K562 (cell line): ENCODE results near the gene PPP1R36. TPM values are rescaled to one million over a fixed set of nuclear protein-coding genes. Genes with fewer than 3 reads are reported as not detected.

ENCODE experiments used
- ATAC-seq: fragments of 200-7000 bp; cut with Tn5 transposase; 3 replicates; pipeline ENCODE4 v1.9.1; 2020; ENCODE audit warnings: moderate library complexity
- BruUV-seq: library from RNA; stranded (reverse); fragments of 400-500 nt; replicated peaks from 2 replicates; lab custom pipeline; 2021; lab: Mats Ljungman, UMichigan
- CTCF ChIA-PET: fragments of 300-600 bp; formaldehyde crosslinking; extraction: SDS; loops from one replicate; lab custom pipeline; 2021; ENCODE audit warnings: low intra/inter-chr PET ratio; lab: Yijun Ruan, JAX
- POLR2A ChIA-PET: fragments of 300-600, 350-650 bp; sonication (Branson Sonifier 250); formaldehyde crosslinking; extraction: SDS; loops from one replicate; lab custom pipeline; 2021; ENCODE audit warnings: antibody characterized with exemption, inconsistent platforms; lab: Yijun Ruan, JAX
- DNase-seq, 4 experiments: peaks; one replicate each; pipeline versions ENCODE4 v3.0.0 to v3.0.0-alpha.2; 2011 to 2018; ENCODE audit warnings: low spot score in 3 of 4, mixed read lengths in 3 of 4; ENCODE audit errors: extremely low read depth in 1 of 4
- FAIRE-seq: peaks from 2 replicates; lab custom pipeline; 2011; peaks lifted over from hg19 to GRCh38; lab: Jason Lieb, UNC
- H2AFZ ChIP-seq: 2 replicates; pipeline ENCODE4 v1.6.0; 2011; ENCODE audit warnings: low read depth, low read length, control low read depth, inconsistent platforms
- H3K27ac ChIP-seq: fragments of 200-600 bp; 3 replicates; pipeline ENCODE4 v1.8.0; 2011; ENCODE audit warnings: low read depth, mild to moderate bottlenecking, control low read depth, inconsistent platforms, low read length, moderate library complexity, mixed read lengths; ENCODE audit errors: extremely low read depth
- H3K27me3 ChIP-seq, 2 experiments: fragments of 300-600 bp in 1 of 2; 2 replicates in 1 of 2; 3 replicates in 1 of 2; pipeline versions ENCODE4 v1.6.0 to v1.8.0; 2011; ENCODE audit warnings: inconsistent platforms in 2 of 2, low read length in 2 of 2, mild to moderate bottlenecking in 1 of 2, mixed read lengths in 1 of 2, moderate library complexity in 1 of 2; ENCODE audit not compliant: control insufficient read depth in 2 of 2, insufficient read depth in 2 of 2
- H3K36me3 ChIP-seq: fragments of 300-600 bp; 3 replicates; pipeline ENCODE4 v1.8.0; 2011; ENCODE audit warnings: mild to moderate bottlenecking, low read length, inconsistent platforms; ENCODE audit not compliant: control insufficient read depth, insufficient read depth
- H3K4me1 ChIP-seq, 2 experiments: fragments of 200-600 bp in 1 of 2; replicated peaks in 1 of 2; 2 replicates in 1 of 2; 3 replicates in 1 of 2; pipeline versions ENCODE4 v1.5.1 to v1.8.0; 2011; ENCODE audit warnings: inconsistent platforms in 2 of 2, low read length in 2 of 2, mild to moderate bottlenecking in 1 of 2, mixed read lengths in 1 of 2, moderate library complexity in 1 of 2; ENCODE audit not compliant: control insufficient read depth in 2 of 2, insufficient read depth in 2 of 2
- H3K4me2 ChIP-seq: 2 replicates; pipeline ENCODE4 v1.6.1; 2011; ENCODE audit warnings: low read length, control low read depth, inconsistent platforms, mixed read lengths; ENCODE audit not compliant: insufficient read depth
- H3K4me3 ChIP-seq: fragments of 200-600 bp; sonication (generic), shearing (Covaris generic); 2 replicates; pipeline ENCODE4 v1.5.1; 2016; ENCODE audit warnings: control low read depth, inconsistent platforms
- H3K79me2 ChIP-seq: fragments of 200-600 bp; 3 replicates; pipeline ENCODE4 v1.8.0; 2011; ENCODE audit warnings: low read length, inconsistent platforms; ENCODE audit not compliant: control insufficient read depth, insufficient read depth
- H3K9ac ChIP-seq, 2 experiments: 2 replicates each; pipeline versions ENCODE4 v1.6.0 to v1.6.1; 2011; ENCODE audit warnings: low read depth in 2 of 2, low read length in 2 of 2, control low read depth in 1 of 2, inconsistent platforms in 1 of 2, mild to moderate bottlenecking in 1 of 2, mixed read lengths in 1 of 2; ENCODE audit not compliant: insufficient read depth in 1 of 2
- H3K9me1 ChIP-seq: one replicate; pipeline ENCODE4 v1.6.0; 2011; ENCODE audit warnings: inconsistent platforms, mild to moderate bottlenecking, low read length, moderate library complexity; ENCODE audit not compliant: control insufficient read depth, insufficient read depth
- H3K9me3 ChIP-seq: replicated peaks from 2 replicates; pipeline ENCODE4 v1.5.1; 2011; ENCODE audit warnings: low read depth, low read length, inconsistent platforms; ENCODE audit not compliant: control insufficient read depth, insufficient read depth
- H4K20me1 ChIP-seq: replicated peaks from 2 replicates; pipeline ENCODE4 v1.6.1; 2011; ENCODE audit warnings: low read length, inconsistent platforms, mixed read lengths; ENCODE audit not compliant: control insufficient read depth, insufficient read depth
- BRD9 ChIP-seq: fragments of 450-650 bp; IDR thresholded peaks from 2 replicates; pipeline ENCODE4 v1.6.1; 2018; ENCODE audit warnings: low read depth; ENCODE audit not compliant: partially characterized antibody
- HEY1 ChIP-seq: fragments of 250-450 bp; sonication (Bioruptor Pico); IDR thresholded peaks from 2 replicates; pipeline ENCODE4 v1.5.0; 2020; ENCODE audit warnings: mild to moderate bottlenecking, moderate library complexity, borderline replicate concordance
- NR2F6 ChIP-seq: fragments of 450-650 bp; formaldehyde crosslinking; IDR thresholded peaks from 2 replicates; pipeline ENCODE4 v1.4.0; 2020; ENCODE audit warnings: mild to moderate bottlenecking
- SMC3 ChIP-seq: conservative IDR thresholded peaks from 2 replicates; pipeline ENCODE4 v1.6.1; 2011; ENCODE audit warnings: low read depth, low read length, improper control_type of control experiment; ENCODE audit not compliant: insufficient read depth
- U2AF2 ChIP-seq: fragments of 200-400 bp; formaldehyde crosslinking; optimal IDR thresholded peaks from 2 replicates; pipeline ENCODE3; 2017; ENCODE audit warnings: low read depth, mild to moderate bottlenecking, low read length
- XRCC4 ChIP-seq: IDR thresholded peaks from one replicate; pipeline ENCODE4 v1.6.1; 2011; ENCODE audit not compliant: insufficient read depth, insufficient read length; ENCODE audit errors: extremely low read depth
- ZFPM2 ChIP-seq: fragments of 250-450 bp; sonication (Bioruptor Pico); IDR thresholded peaks from 2 replicates; pipeline ENCODE4 v1.5.1; 2022; ENCODE audit warnings: mild to moderate bottlenecking
- ZNF23 ChIP-seq: fragments of 250-450 bp; sonication (Bioruptor Pico); IDR thresholded peaks from 2 replicates; pipeline ENCODE4 v1.4.0; 2020; ENCODE audit warnings: mild to moderate bottlenecking
- ZNF408 ChIP-seq: fragments of 250-450 bp; sonication (Bioruptor Pico); IDR thresholded peaks from 2 replicates; pipeline ENCODE4 v1.4.0; 2020; ENCODE audit warnings: low read depth, mild to moderate bottlenecking, moderate library complexity
- WGBS: fragments of 100-300 bp; shearing (Covaris generic); methylation state at CpG from one replicate; pipeline ENCODE4 v1.1.6; 2016; ENCODE audit warnings: low coverage, mixed read lengths; ENCODE audit not compliant: insufficient coverage; ENCODE audit errors: missing lambda C conversion rate; 5-methylcytosine and 5-hydroxymethylcytosine counted together
- in situ Hi-C: fragments of 300-500 bp; cut with MboI; formaldehyde crosslinking; loops from 4 replicates; pipeline ENCODE4 v1.15.0; 2018; ENCODE audit warnings: inconsistent platforms, mixed read lengths
- intact Hi-C: fragments of 100-400 bp; cut with micrococcal nuclease; formaldehyde crosslinking; loops from 2 replicates; pipeline ENCODE4 v1.14.2; 2022
- polyA plus RNA-seq, 8 experiments: library from polyadenylated mRNA; depleted of rRNA in 4 of 8; stranded (reverse) in 5 of 8; unstranded in 3 of 8; fragments of >200 nt; fragmentation: Nextera tagmentation in 2 of 8; fragmentation: Illumina TruSeq in 1 of 8; extraction: Ambion mirVana in 2 of 8; extraction: Trizol in 1 of 8; gene quantifications; 2 replicates each; pipeline versions ENCODE4 v1.2.1 to v1.2.3, GENCODE V29; 2011 to 2014; ENCODE audit warnings: inconsistent platforms in 1 of 8, missing spikeins in 1 of 8
- total RNA-seq, 7 experiments: library from RNA; depleted of rRNA in 6 of 7; stranded (reverse); fragments of >200 nt in 6 of 7; fragmentation: Illumina TruSeq in 2 of 7; extraction: Trizol in 2 of 7; gene quantifications; 2 replicates each; pipeline versions ENCODE4 v1.2.1 to v1.2.3, GENCODE V29; 2011 to 2021; ENCODE audit warnings: low replicate concordance in 1 of 7
- TF ChIP-seq, protein P1 (sequence below): fragments of 200-400 bp; formaldehyde crosslinking; IDR thresholded peaks from 2 replicates; pipeline ENCODE4 v1.6.1; 2017; ENCODE audit warnings: mild to moderate bottlenecking, low read depth, low read length, moderate library complexity

Gene PPP1R36
- total and polyA plus RNA-seq, 9 of the 15 experiments (the other 6 are each of a cell fraction or from before 2014, with no cell fraction given): 0.29 TPM; not detected in 8

DNA sequence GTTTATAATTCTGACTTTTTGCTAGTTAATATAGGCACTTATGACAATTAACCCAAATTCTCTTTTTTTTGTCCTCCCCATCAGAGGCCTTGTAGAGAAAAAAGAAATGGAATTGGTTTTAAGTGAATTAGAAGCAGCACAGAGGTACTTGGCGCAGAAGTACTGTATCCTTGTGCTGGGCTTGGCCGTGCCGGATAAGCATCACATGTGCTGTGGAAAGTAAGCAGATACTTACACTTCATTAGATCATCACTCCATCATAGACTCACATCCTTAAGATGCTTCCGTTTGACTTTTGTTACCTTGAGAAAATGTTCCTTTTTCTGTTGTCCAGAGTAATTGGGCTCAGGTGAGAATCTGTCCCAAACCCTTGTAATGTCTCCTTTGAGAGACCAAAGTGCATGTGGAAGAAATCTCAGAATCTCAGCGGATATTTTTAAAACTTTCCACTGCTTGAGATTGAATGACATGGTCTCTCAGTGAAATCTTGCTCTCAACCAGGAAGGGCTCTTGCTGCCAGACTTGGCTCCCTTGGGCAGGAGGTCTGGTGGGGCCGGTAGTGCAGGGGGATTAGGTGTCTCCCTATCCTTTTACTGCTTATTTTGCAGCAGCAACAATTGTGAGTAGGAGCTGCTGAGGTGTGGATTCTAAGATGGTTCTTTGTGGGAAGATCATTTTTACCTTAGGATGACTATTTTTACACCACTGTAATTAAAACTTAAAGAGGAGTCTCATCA, 24.8 kb downstream of the PPP1R36 start (continued):
- TF ChIP-seq ZNF408 (CRISPR knock-in tag) (no peak), ZFPM2 (no peak), ZNF23 (CRISPR knock-in tag) (no peak), SMC3 (no peak)
- TF ChIP-seq, protein P1, sequence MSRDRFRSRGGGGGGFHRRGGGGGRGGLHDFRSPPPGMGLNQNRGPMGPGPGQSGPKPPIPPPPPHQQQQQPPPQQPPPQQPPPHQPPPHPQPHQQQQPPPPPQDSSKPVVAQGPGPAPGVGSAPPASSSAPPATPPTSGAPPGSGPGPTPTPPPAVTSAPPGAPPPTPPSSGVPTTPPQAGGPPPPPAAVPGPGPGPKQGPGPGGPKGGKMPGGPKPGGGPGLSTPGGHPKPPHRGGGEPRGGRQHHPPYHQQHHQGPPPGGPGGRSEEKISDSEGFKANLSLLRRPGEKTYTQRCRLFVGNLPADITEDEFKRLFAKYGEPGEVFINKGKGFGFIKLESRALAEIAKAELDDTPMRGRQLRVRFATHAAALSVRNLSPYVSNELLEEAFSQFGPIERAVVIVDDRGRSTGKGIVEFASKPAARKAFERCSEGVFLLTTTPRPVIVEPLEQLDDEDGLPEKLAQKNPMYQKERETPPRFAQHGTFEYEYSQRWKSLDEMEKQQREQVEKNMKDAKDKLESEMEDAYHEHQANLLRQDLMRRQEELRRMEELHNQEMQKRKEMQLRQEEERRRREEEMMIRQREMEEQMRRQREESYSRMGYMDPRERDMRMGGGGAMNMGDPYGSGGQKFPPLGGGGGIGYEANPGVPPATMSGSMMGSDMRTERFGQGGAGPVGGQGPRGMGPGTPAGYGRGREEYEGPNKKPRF: no peak

DNA sequence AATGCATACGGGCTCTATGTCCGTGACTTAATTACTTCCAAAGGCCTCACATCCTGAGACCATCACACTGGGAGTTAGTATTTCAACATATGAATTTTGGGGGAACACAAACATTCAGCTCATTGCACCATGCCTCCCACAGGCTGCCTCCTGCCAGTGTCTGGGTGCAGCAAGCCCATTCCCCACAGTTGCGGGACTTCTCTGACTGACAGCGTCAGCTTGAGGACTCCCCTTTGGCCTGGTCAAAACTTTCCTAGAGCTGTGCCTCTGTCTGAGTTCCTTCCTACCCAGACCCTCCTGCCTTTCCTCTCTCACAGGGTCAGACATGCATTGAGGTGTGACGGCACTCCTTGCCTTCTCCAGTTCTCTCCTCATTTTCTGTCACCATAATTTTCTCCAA, 27.4 kb downstream of the PPP1R36 start:
- no peak overlapping the region for H3K4me3 ChIP-seq
- no peaks in the 10 kb centered on the region for H3K79me2 ChIP-seq
- H2AFZ ChIP-seq: no peak overlapping the region
- WGBS: 5% methylated on average over 5 of the region's 5 CpGs
- BruUV-seq: no TSS peak
- no peaks in the 10 kb centered on the region for H3K4me1 ChIP-seq
- no peak for ATAC-seq
- DNase-seq: no peak
- TF ChIP-seq NR2F6 (no peak), XRCC4 (no peak), U2AF2 (no peak), BRD9 (no peak), HEY1 (no peak)
- H3K4me2 ChIP-seq: no peak overlapping the region
- no peaks in the 10 kb centered on the region for H3K9me3 ChIP-seq
- ChIA-PET CTCF (no interaction called here), POLR2A (interaction anchor here (1.0 kb wide), 1 partner anchor 14 kb away, joined by 6 read pairs; no protein-coding TSS in a partner anchor)
- in situ Hi-C loops: no loop called here
- no peaks in the 10 kb centered on the region for H3K36me3 ChIP-seq
- FAIRE-seq: no peak
- intact Hi-C loops: no loop called here
- H3K27me3 ChIP-seq: peaks cover 5 to 12% of the 10 kb centered on the region in 2 experiments; a peak in 3 of 5 replicates
- H3K9me1 ChIP-seq: no peaks in the 10 kb centered on the region
- no peak overlapping the region for H3K27ac ChIP-seq
- H3K9ac ChIP-seq: no peak overlapping the region
- H4K20me1 ChIP-seq: no peaks in the 10 kb centered on the region
